NT2/D1 (cell line): ENCODE results near the gene APBA2.

ENCODE experiments used
- DNase-seq: peaks from one replicate; pipeline ENCODE4 v3.0.0-alpha.2; 2011; ENCODE audit warnings: low read depth, low spot score
- H3K27me3 ChIP-seq: 2 replicates; pipeline ENCODE4 v1.6.0; 2011; ENCODE audit warnings: mild to moderate bottlenecking; ENCODE audit not compliant: insufficient read length, insufficient read depth
- H3K36me3 ChIP-seq: 2 replicates; pipeline ENCODE4 v1.6.1; 2011; ENCODE audit warnings: mild to moderate bottlenecking, low read length, mixed read lengths; ENCODE audit not compliant: insufficient read depth, insufficient read length
- H3K4me1 ChIP-seq: 2 replicates; pipeline ENCODE4 v1.5.1; 2011; ENCODE audit not compliant: insufficient read depth, insufficient read length
- H3K4me3 ChIP-seq: 2 replicates; pipeline ENCODE4 v1.5.1; 2011; ENCODE audit warnings: low read depth; ENCODE audit not compliant: insufficient read length
- H3K9ac ChIP-seq: 2 replicates; pipeline ENCODE4 v1.6.0; 2011; ENCODE audit warnings: low read depth; ENCODE audit not compliant: insufficient read length
- H3K9me3 ChIP-seq: 2 replicates; pipeline ENCODE4 v1.5.1; 2011; ENCODE audit warnings: mild to moderate bottlenecking, low read length; ENCODE audit not compliant: insufficient read depth
- SUZ12 ChIP-seq: IDR thresholded peaks from 2 replicates; pipeline ENCODE4 v1.6.1; 2011; ENCODE audit not compliant: insufficient read length, insufficient read depth; ENCODE audit errors: extremely low read depth
- YY1 ChIP-seq: IDR thresholded peaks from 2 replicates; pipeline ENCODE4 v1.6.1; 2011; ENCODE audit not compliant: insufficient read length, insufficient read depth
- ZNF274 ChIP-seq: IDR thresholded peaks from 2 replicates; pipeline ENCODE4 v1.6.1; 2011; ENCODE audit warnings: mild to moderate bottlenecking, low read depth, low read length

Gene APBA2

DNA sequence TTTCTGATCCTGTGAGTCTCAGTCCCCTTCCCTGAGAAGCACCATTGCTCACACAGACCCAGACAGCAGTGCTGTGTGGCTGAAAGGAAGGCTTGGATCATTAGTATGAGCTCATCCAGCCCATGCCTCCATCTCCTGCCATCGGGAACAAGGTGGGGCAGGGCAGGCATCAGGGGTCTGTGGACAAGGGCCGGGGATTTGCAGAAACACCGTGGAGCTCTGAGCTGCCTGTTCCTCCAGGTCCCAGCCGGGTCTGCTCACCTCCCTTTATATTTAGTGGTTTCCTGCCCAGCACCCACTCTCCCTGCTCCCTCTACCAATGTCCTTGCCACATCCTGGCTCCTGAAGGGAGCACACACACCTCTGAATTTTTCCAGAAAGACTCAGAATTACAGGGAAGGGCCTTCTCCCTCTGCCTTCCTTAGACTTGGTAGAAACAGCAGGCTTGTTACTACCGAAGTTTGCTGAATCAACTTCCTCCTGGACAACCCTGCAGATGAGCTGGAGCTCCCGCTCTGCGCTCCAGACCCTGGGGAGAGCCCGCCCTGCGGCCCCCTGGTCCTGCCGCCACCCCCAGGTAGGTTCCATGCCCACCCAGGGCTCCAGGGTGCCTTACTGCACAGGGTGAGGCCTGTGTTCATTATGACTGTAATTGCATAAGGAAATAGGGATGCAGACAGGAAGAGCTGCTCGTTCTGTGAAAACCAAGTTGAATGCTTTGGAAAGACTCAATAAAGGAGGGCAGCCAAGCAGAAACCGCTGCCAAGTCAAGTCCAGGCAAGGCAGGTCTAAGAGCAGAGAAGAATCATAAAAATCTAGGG is 255.7 kb downstream of the APBA2 start:
- Histone ChIP-seq H3K9me3 (no peaks in the 10 kb centered on the region), H3K4me3 (no peak overlapping the region), H3K27me3 (peaks cover 10% of the 10 kb centered on the region), H3K36me3 (no peaks in the 10 kb centered on the region), H3K9ac (no peak overlapping the region), H3K4me1 (no peaks in the 10 kb centered on the region)
- TF ChIP-seq YY1, result no peak
- no peak for TF ChIP-seq SUZ12
- no peak for TF ChIP-seq ZNF274
- no peak for DNase-seq

DNA sequence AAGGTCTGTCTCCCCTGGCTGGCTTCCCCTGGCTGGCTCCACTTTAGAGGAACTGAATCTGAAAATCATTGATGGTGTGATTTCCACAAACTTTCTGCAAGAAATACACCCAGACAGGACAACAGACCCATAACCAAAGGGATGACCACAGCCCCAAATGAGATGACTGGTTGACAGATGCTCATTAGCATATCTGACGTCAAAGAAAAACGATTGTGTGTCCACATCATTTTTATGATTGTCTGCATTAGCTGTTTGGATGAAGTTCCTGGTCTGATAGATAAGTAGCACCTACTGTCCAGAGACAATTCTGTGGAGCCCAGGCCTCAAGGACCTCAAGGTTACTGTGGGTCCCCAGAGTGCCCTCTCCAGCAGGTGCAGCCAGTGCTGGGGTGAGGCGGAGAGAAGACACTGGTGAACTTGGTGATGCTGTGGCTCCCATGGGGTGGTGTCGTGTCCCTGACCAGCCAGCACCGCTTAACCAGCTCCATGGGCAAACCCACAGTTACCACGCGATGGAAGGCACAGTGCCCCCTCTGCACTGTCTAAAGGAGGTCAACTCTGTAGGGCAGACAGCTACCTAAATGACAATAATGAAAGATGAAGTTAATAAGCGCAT is 256.5 kb downstream of the APBA2 start:
- Histone ChIP-seq H3K4me3 (no peak overlapping the region), H3K4me1 (no peaks in the 10 kb centered on the region), H3K9ac (no peak overlapping the region), H3K9me3 (no peaks in the 10 kb centered on the region), H3K36me3 (no peaks in the 10 kb centered on the region), H3K27me3 (peaks cover 10% of the 10 kb centered on the region)
- no peak for DNase-seq
- TF ChIP-seq YY1, result no peak
- no peak for TF ChIP-seq SUZ12
- no peak for TF ChIP-seq ZNF274

DNA sequence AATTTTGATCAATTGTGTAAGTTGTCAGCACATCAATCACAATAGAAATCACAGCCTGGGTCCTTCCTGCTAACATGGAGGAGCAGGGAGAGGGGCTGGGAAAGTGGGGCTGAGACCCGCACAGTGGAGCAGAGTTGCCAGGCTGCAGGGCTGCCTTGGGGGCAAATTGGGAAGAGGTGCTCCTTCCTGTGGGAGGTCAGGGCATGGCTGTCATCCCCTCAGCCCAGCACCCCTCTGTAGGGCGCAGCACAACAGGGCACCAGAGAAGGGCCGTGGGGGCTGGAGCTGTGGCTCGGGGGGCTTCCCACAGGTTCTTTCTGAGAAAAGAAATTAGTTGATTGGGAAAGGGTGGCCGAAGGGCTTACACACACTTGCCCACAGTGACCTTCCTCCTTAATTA is 257.5 kb downstream of the APBA2 start:
- H3K9ac ChIP-seq, result no peak overlapping the region
- H3K4me3 ChIP-seq, result no peak overlapping the region
- TF ChIP-seq ZNF274 (no peak), YY1 (no peak)
- H3K36me3 ChIP-seq, result no peaks in the 10 kb centered on the region
- H3K27me3 ChIP-seq, result peaks cover 10% of the 10 kb centered on the region
- no peaks in the 10 kb centered on the region for H3K4me1 ChIP-seq
- H3K9me3 ChIP-seq, result no peaks in the 10 kb centered on the region
- no peak for DNase-seq

DNA sequence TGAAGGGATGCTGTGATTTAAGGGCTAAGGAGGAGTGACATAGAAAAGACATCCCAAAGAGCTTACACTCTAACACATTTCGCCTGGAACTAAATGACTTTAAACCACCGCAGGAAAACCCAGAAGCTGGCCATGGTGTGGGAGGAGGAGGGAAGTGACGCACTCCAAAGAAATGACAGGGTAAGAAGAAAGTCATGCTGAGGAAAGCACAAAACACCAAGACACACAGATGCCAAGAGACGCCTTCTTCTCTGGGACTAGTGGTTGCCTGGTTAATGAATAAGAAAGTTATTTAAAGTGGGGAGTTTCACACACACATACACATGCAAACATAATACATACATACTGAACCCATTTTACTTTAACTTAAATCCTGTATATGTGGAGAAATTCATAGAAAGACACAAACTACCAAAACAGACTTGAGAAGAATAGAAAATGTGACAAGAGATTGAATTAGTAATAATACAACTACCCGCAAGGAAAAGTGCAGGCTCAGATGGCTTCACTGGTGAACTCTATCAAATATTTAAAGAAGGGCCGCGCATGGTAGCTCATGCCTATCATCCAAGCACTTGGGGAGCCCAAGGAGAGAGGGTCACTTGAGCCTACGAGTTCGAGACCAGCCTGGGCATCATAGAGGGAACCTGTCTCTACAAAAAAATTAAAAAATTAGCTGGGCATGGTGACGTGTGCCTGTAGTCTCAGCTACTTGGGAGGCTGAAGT is 258.3 kb downstream of the APBA2 start:
- TF ChIP-seq ZNF274 (no peak), YY1 (no peak), SUZ12 (no peak)
- H3K27me3 ChIP-seq, result peaks cover 10% of the 10 kb centered on the region

DNA sequence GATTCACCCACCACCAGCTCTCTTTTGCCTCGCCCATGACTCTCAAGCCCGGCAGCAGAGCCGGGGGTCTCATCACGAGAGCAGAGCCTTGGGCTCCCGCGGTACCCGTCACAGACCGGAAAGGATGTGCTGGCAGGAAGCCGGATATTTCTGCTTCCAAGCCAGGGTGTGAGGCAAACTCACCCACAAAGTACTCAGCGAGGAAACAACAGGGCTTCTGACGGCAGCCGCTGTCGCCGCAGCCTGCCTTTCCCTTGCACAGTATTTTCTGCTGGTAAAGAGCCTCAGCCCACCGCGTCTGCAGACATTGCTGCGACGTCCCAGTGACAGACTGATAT is 263.9 kb downstream of the APBA2 start:
- TF ChIP-seq SUZ12 (no peak), YY1 (no peak), ZNF274 (no peak)
- H3K4me1 ChIP-seq, result no peaks in the 10 kb centered on the region
- H3K9me3 ChIP-seq, result no peaks in the 10 kb centered on the region
- H3K4me3 ChIP-seq, result no peak overlapping the region
- H3K27me3 ChIP-seq, result no peaks in the 10 kb centered on the region
- H3K9ac ChIP-seq, result no peak overlapping the region
- H3K36me3 ChIP-seq, result no peaks in the 10 kb centered on the region
- no peak for DNase-seq

More for the DNA sequence above, 258.3 kb downstream of the APBA2 start:
- H3K9ac ChIP-seq, result no peak overlapping the region
- no peak for DNase-seq
- no peaks in the 10 kb centered on the region for H3K36me3 ChIP-seq
- H3K4me1 ChIP-seq, result no peaks in the 10 kb centered on the region
- H3K4me3 ChIP-seq, result no peak overlapping the region
- H3K9me3 ChIP-seq, result no peaks in the 10 kb centered on the region

DNA sequence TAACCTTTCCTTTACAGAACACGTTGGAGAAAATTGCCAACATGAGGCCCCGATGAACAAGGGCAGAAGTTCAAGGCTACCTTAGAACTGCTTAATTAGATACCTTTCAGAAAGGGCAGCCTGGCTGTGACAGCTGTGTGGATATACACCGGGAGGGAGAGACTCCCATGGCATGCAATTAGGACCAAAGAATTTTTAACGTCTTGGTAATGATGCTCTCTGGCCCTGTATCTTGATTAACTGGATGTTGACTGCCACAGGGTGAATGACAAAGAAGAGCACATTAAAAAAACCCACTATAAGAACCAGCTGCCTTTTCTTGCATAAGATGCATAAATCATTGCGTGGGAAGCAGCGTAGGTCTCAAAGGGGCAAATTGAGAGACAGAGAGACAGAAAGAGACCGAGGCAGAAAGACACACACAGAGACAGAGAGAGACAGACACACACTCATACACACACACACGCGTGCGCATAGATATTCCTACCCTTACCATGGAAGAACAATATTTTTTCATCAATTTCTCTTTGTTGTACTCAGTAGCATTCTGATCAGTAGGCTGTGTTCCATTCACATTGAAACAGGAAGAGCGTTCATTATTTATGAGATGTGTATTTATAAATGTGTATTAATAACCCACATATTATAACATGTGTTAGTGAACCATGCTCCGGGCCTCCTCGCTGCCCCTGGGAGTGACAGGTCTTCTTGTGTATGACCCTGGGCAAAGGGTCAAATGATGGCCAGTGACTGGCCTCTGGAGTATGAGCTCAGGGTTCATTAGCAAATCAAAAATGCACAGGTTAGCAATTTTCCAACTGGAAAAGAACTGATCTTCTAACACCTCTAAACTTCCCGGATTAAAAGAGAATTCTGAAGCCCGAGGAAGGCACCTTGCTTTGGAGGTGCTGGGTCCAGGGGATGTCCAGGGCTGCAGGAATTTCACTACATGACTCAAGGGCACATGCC is 265.0 kb downstream of the APBA2 start:
- Histone ChIP-seq H3K9ac (no peak overlapping the region), H3K4me1 (no peaks in the 10 kb centered on the region), H3K27me3 (no peaks in the 10 kb centered on the region), H3K9me3 (no peaks in the 10 kb centered on the region), H3K36me3 (no peaks in the 10 kb centered on the region), H3K4me3 (no peak overlapping the region)
- no peak for DNase-seq
- no peak for TF ChIP-seq SUZ12

DNA sequence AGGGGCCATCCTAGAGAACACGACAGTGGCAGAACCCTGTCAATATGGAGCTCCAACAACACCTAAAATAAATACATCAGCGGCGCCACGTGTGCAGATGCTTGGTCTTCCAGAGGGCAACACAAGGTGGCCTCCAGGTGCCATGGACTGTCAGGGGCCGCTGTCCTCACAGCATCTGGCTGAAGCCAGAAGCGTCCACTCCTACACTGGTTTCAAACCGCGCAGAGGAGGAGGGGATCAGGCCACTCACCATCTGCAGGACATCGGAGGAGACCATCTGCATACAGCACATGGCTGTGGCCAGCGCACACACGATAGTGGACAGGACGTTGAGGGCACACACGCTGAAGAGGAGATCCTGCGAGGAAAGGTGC is 265.7 kb downstream of the APBA2 start:
- H3K4me1 ChIP-seq, result no peaks in the 10 kb centered on the region
- no peak overlapping the region for H3K9ac ChIP-seq
- no peaks in the 10 kb centered on the region for H3K27me3 ChIP-seq
- no peak for DNase-seq
- no peaks in the 10 kb centered on the region for H3K9me3 ChIP-seq
- H3K36me3 ChIP-seq, result no peaks in the 10 kb centered on the region
- TF ChIP-seq ZNF274 (no peak), SUZ12 (no peak), YY1 (no peak)
- H3K4me3 ChIP-seq, result no peak overlapping the region
